Ascending aorta (tissue), 2 donors: ENCODE results near the gene SMAP2. TPM values are rescaled to one million over a fixed set of nuclear protein-coding genes. Genes with fewer than 3 reads are reported as not detected.
"Not testable (repeated sequence)": the region's sequence is repeated elsewhere in the genome, so short reads cannot be mapped to it uniquely, and the experiment has no call there.

Experiments
- DNase-seq, 2 donors: peaks; one replicate each; pipeline ENCODE4 v3.0.0-alpha.2; 2019; ENCODE audit warnings: low spot score in 2 of 2
- H3K27ac ChIP-seq, 2 donors: fragments of 200-600 bp; sonication (generic); one replicate each; pipeline ENCODE4 v1.5.1; 2016 to 2017; ENCODE audit warnings: mild to moderate bottlenecking in 1 of 2
- H3K27me3 ChIP-seq: fragments of 200-600 bp; sonication (generic); one replicate; pipeline ENCODE4 v1.5.1; 2017
- H3K36me3 ChIP-seq, 2 donors: fragments of 200-600 bp; sonication (generic); one replicate each; pipeline ENCODE4 v1.5.1; 2016
- H3K4me1 ChIP-seq, 2 donors: fragments of 200-600 bp; sonication (generic); one replicate each; pipeline ENCODE4 v1.5.1; 2016 to 2017; ENCODE audit warnings: mild to moderate bottlenecking in 1 of 2
- H3K4me3 ChIP-seq, 2 donors: fragments of 200-600 bp; sonication (generic); one replicate each; pipeline ENCODE4 v1.5.1; 2016 to 2017; ENCODE audit warnings: mild to moderate bottlenecking in 1 of 2
- H3K9me3 ChIP-seq, 2 donors: fragments of 200-600 bp; sonication (generic); one replicate each; pipeline ENCODE4 v1.5.1; 2016
- CTCF ChIP-seq, 3 experiments: fragments of 200-600 bp in 2 of 3; fragments of 450-650 bp in 1 of 3; sonication (generic) in 2 of 3; IDR thresholded peaks; one replicate each; pipeline ENCODE4 v1.5.1; 2016 to 2019; ENCODE audit warnings: antibody characterized with exemption in 3 of 3, mild to moderate bottlenecking in 1 of 3, moderate library complexity in 1 of 3
- intact Hi-C: fragments of 100-400 bp; cut with DNase I; formaldehyde crosslinking; loops from one replicate; pipeline ENCODE4 v1.15.1; 2023
- total RNA-seq: library from RNA; depleted of rRNA; stranded (reverse); fragments of >200 nt; gene quantifications from one replicate; pipeline ENCODE4 v1.1.0, GENCODE V29; 2016

SMAP2 gene
- 33.5 TPM for total RNA-seq

GRCh38 chr1:40373323-40374283, at the start of gene SMAP2:
SMAP2 (plus strand) TSS chr1:40373727; CDS start chr1:40374121, 394 bp downstream.
- intact Hi-C loops: loop anchor here (2.0 to 5.0 kb wide), 3 partner anchors 75 to 211 kb away; partner anchors contain the start of genes RLF and ZMPSTE24
- peak within 1 kb of the TSS; percentile 68 to 98 for H3K4me3 ChIP-seq
- peak; percentile 79 to 97 for DNase-seq
- peak within 1 kb of the TSS; percentile 75 to 84 for H3K27ac ChIP-seq
- no peaks in the 10 kb centered on the region for H3K9me3 ChIP-seq
- no peaks in the 10 kb centered on the region for H3K36me3 ChIP-seq
- H3K27me3 ChIP-seq: no peaks in the 10 kb centered on the region
- TF ChIP-seq CTCF (IDR thresholded peaks at IDR 0.05): no peak
- peaks cover 0 to 3% of the 10 kb centered on the region in 2 donors for H3K4me1 ChIP-seq

GRCh38 chr1:40331403-40331802, 42.1 kb upstream of the SMAP2 start:
- H3K9me3 ChIP-seq, H3K27me3 ChIP-seq, H3K36me3 ChIP-seq, H3K4me3 ChIP-seq, intact Hi-C loops, H3K4me1 ChIP-seq, H3K27ac ChIP-seq, DNase-seq: not testable (repeated sequence)

GRCh38 chr1:40332695-40333094, 40.8 kb upstream of the SMAP2 start:
- H3K27ac ChIP-seq: no peak overlapping the region
- H3K27me3 ChIP-seq: no peaks in the 10 kb centered on the region
- no peak for TF ChIP-seq CTCF (IDR thresholded peaks at IDR 0.05)
- H3K36me3 ChIP-seq: no peaks in the 10 kb centered on the region
- intact Hi-C loops: no loop called here
- peaks cover 0 to 5% of the 10 kb centered on the region in 2 donors for H3K9me3 ChIP-seq
- H3K4me3 ChIP-seq: no peak overlapping the region
- no peak for DNase-seq
- H3K4me1 ChIP-seq: no peaks in the 10 kb centered on the region

GRCh38 chr1:40337443-40337842, 36.1 kb upstream of the SMAP2 start:
- no peak for DNase-seq
- no peak for TF ChIP-seq CTCF (IDR thresholded peaks at IDR 0.05)
- intact Hi-C loops: loop anchor here (5.0 kb wide), 1 partner anchor 65 kb away; no protein-coding TSS in a partner anchor
- H3K4me1 ChIP-seq: no peaks in the 10 kb centered on the region
- no peaks in the 10 kb centered on the region for H3K27me3 ChIP-seq
- no peaks in the 10 kb centered on the region for H3K9me3 ChIP-seq
- H3K36me3 ChIP-seq: no peaks in the 10 kb centered on the region
- no peak overlapping the region for H3K27ac ChIP-seq
- no peak overlapping the region for H3K4me3 ChIP-seq

- Histone ChIP-seq H3K4me3 (no peak overlapping the region), H3K9me3 (no peaks in the 10 kb centered on the region), H3K4me1 (no peaks in the 10 kb centered on the region), H3K36me3 (no peaks in the 10 kb centered on the region), H3K27ac (no peak overlapping the region), H3K27me3 (no peaks in the 10 kb centered on the region)
- peak; percentile 46 to 93 for DNase-seq
- peak; percentile 95 to 100 (median 97) for TF ChIP-seq CTCF (IDR thresholded peaks at IDR 0.05)
- intact Hi-C loops: loop anchor here (1.0 to 5.0 kb wide), 4 partner anchors 63 to 255 kb away; no protein-coding TSS in a partner anchor
Observed at GRCh38 chr1:40338745-40339419, 34.6 kb upstream of the SMAP2 start.
